Dermis microvascular lymphatic vessel endothelial cell (primary cell): Measurements from ENCODE around the gene RRM1. TPM values are rescaled to one million over a fixed set of nuclear protein-coding genes. Genes with fewer than 3 reads are reported as not detected.
"Not testable (repeated sequence)": the region's sequence is repeated elsewhere in the genome, so short reads cannot be mapped to it uniquely, and the experiment has no call there.

ENCODE experiments used
- DNase-seq, 2 donors: peaks; one replicate each; pipeline versions ENCODE4 v3.0.0 to v3.0.0-alpha.2; 2010; ENCODE audit warnings: low read depth in 2 of 2
- total RNA-seq: library from RNA; depleted of rRNA; stranded (reverse); fragments of >200 nt; gene quantifications from 2 replicates; pipeline ENCODE4 v1.2.1, GENCODE V29; 2014

RRM1 gene
- total RNA-seq, 1 donor from 2014 or later, result 99.6 TPM

DNA sequence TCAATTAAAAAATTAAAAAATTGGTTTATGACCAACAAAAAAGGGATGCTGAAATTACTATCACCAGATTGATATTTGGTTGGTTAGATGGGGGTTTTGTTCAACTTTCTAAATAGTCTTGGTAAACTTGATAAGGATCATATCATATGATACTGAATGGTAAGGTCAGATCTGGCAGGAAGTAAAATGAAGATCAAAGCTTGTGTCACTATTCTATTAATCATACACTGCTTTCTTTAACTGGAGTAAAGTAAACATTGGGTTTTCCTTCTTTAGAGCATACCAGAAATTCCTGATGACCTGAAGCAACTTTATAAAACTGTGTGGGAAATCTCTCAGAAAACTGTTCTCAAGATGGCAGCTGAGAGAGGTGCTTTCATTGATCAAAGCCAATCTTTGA lies 40.2 kb downstream of the RRM1 start:
- peak in 1 of 2 donors; percentile 77 for DNase-seq

GRCh38 chr11:4138497-4138896 lies 43.9 kb downstream of the RRM1 start:
- no peak for DNase-seq

DNA sequence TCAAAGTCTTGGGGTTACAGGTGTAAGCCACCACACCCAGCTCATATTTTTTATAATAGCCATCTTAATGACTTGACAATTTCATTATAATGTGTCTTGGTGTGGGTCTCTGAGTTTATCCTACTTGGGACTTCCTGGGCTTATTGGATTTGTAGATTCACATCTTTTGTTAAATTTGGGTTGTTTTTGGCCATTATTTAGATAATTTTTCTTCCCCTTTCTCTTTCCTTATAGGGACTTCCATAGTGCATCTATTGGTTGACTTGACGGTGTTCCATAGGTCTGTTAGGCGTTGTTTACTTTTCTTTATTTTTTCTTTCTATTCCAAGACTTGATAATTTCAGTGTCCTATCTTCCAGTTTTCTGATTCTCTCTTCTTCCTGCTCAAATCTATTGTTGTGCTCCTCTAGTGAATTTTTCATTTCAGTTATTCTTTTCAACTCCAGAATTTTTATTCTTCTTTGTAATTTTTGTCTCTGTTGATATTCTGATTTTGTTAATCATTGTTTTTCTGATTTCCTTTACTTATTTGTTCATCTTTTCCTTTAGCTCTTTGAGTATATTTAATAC lies 45.6 kb downstream of the RRM1 start:
- no peak for DNase-seq

GRCh38 chr11:4146070-4146771 lies 51.6 kb downstream of the RRM1 start:
- DNase-seq, result no peak

DNA sequence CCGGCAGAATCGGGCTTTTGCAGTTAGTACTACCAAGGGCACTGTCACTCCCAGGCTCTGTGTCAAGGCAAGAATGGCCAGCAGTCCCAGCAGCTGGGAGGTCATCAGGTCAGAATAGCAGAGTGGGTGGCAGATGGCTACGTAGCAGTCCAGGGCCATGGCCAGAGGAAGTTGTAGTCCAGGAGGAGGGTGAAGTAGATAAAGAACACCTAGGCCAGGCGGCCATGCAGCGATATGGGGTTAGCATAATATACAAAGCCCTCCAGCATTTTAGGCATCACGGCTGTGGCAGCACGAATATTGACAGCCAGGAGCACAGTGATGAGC lies 52.1 kb downstream of the RRM1 start:
- DNase-seq, result no peak

- DNase-seq, result no peak
Observed at GRCh38 chr11:4154503-4154902, 59.9 kb downstream of the RRM1 start.

DNA sequence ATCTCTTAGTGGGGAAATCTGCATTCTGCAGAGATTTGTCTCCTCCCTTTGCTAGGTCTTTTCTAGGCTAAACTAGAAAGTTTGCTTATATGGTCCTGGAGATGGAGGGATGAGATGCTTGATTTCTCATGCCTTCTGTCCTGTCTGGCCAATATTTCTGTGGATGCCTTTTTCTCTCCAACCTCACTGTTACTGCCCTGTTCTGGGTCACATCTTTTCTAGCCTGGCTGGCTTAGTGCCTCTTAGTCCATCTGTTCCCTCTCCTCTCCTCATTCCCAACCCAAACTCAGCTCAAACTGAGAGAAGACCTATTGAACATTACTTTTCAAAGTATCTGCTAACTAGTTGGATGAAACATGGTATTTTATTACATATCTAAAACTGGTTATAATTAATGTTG lies 62.0 kb downstream of the RRM1 start:
- no peak for DNase-seq

DNA sequence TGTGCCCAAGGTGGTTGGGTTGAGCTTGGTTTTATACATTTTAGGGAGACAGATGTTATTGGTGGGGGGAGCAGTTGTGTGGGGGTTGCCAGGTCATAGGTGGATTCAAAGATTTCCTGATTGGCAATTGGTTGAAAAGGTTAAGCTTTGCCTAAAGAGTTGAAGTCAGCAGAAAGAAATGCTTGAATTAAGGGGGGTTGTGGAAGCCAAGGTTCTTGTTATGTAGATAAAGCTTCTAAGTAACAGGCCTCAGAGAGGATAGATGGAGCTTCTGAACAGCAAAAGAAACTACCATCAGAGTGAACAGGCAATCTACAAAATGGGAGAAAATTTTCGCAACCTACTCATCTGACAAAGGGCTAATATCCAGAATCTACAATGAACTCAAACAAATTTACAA lies 64.2 kb downstream of the RRM1 start:
- not testable (repeated sequence) for DNase-seq

- no peak for DNase-seq
Observed at GRCh38 chr11:4161305-4161704, 66.7 kb downstream of the RRM1 start.

DNA sequence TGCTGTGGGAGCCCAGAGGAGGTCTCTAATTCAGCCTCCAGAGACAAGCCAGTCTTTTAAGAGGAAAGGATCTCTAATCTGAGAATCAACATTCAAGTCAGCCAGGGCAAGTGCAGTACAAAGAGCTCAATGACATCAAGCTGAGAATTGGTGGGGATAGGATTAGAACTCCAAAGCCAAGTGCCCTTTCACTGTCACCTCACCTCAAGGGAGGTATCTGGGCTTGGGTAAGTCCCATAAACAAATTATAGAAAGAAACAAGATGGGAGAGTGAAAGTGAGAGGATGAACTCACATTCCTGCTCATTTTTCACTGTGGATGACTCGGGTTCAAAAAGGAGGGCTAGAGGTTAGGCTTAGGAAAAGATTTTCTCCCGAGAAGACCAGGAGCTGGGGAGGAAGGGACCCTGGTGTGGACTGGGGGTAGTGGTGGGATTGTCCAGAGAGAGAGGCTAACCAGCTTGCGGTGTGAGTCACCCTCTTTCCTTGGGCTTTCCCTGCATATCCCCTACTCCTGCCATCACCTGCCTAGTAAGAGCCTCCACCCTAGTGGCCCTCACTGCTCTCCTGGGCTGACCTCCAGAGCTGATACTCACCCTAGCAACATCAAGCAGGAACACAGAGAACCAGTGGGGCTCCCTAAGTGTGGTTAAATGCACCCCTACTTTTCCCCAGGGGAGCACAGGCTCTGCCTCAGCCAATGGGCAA lies 70.4 kb downstream of the RRM1 start:
- no peak for DNase-seq

DNA sequence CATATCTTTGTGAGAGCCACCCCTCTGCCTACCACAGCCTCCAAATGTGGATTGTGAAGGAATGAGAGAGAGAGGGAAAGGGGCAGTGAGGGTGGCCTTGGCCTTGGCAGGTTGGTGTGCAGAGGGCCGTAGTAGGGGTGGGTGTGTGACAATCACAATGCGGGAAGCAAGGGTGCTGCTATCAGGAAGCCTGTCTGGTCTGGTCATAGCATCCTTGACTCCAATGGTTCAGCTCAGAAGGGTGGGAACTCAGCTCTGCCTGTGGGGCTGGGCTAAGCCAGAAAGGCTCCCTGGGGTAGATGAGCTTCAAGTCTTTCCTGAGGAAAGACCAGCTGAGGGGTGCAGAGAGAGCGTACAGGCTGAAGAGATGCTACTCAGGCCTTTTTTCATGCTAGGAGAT lies 72.7 kb downstream of the RRM1 start:
- no peak for DNase-seq

DNA sequence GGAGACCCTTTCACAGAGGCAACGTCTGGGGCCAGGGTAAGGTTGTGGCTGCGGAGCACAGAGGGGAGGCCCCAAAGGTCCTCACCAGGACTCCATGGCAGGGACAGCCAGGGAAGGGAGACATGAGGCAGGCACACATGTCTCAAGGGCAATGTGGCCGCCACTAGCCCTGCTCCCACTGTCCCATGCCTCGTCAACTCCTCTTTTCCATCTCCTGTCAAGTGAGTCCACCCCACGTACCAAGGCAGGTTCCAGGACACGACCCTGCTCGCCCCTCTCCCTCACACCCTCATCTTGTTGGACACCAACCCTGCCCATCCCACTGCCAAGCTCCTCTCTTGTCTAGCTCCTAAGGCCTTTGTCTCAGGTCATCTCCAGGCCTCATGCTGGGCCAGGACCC lies 73.2 kb downstream of the RRM1 start:
- DNase-seq, result no peak

GRCh38 chr11:4175620-4176350 lies 81.2 kb downstream of the RRM1 start:
- not testable (repeated sequence) for DNase-seq

DNA sequence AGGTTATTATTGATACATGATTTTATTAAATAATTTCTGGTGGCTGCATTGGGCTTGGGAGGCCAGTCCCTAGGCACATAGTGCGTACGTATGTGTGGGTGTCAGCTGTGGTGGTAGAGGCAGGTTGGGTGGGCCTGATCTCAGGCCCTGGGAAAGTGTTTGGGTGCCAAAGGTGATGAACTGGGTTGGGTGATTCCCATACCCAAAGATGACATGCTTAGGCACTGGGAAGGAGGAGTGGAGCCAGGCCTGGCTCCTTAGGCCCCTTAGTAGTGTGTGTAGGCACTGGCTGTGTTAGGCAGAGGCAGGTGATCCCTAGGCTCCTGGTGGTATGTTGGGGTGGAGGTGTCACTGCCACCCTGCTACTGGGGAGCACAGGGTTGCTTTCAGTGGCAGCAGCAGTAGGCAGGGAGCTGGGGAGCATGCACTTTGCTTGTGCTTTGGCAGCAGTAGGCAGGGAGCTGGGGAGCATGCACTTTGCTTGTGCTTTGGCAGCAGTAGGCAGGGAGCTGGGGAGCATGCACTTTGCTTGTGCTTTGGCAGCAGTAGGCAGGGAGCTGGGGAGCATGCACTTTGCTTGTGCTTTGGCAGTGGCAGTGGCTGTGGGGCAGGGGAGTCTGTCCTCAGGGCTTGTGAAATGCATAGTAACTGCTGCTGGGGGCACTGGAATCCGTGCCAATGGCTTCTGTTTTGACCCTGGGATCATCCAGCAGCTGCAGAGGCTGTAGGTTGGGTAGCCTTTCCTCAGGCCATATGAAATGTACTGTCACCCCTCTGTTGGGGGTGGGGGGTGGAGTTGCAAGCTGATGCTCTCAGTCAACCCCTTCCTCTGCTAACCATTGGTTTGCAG lies 84.4 kb downstream of the RRM1 start:
- no peak for DNase-seq

- no peak for DNase-seq
Observed at GRCh38 chr11:4180441-4181183, 86.0 kb downstream of the RRM1 start.

DNA sequence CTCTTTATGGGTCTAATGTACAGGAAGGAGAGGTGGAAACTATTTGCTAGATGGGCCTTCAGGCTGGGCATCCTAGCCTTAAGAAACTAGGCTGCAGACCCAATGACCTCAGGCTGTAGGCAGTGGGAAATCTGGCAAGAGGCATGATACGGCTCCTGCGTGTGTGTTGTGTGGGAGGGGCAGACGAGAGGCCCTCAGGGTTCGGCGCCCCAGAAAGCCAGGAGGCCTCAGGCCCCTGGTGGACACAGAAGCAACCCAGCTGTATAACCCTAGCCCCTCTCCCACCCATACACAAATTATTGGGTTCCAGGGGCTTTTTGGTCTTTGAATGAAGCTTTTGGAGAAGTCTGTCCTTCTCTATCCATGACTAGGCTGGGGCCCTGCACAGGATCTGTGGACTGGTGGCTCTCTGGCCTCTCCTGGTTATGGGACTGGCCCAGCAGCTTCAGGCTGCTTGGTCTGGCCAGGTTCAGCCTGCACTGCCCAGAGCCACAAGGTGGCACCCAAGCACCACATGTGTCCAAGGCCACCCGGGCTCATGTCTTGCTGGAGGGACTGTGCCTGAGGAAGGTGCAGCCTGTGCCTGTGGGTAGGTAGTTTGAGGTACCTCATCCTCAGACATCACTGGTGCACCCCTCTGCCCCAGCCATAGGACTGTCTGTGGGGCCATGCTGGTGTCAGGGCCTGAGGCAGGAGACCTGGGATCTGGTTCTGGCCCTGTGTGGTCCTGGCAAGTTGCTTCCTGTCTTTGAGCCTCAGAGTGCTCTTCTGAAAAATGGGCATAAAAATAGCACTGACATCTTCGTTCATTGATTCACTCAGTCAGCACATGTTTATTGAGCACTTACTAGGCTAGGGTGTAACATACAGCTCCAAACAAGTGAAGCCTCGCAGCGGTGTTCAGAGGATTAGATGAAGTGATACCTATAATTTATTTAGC lies 87.5 kb downstream of the RRM1 start:
- DNase-seq, result peak; percentile 28 to 67

DNA sequence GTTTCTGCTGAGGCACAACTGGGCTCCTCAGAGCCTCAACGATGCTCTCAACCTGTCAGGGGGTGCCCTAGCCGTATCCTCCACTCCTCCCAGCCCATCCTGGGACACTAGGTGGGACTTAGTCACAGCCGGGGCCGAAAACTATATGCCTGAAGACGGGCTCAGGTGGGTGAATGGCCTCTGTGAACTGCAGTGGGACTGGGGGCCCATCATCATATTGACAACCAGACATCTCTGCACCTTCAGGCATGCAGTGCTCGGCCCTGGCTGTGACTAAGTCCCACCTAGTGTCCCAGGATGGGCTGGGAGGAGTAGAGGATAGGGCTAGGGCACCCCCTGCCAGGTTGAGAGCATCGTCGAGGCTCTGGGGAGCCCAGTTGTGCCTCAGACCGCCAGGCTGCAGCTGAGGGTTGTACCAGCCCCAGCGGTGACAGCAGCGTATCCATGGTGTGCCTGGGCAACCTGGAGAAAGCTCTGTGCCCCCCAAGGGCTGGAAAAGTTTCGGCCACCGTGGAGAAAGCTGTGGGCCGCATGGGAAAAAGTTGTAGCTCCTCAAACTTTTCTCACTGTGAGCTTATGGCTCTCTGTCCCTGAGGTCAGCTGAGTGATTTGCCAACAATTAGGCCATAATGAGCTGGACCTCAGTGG lies 88.9 kb downstream of the RRM1 start:
- DNase-seq, result no peak

DNA sequence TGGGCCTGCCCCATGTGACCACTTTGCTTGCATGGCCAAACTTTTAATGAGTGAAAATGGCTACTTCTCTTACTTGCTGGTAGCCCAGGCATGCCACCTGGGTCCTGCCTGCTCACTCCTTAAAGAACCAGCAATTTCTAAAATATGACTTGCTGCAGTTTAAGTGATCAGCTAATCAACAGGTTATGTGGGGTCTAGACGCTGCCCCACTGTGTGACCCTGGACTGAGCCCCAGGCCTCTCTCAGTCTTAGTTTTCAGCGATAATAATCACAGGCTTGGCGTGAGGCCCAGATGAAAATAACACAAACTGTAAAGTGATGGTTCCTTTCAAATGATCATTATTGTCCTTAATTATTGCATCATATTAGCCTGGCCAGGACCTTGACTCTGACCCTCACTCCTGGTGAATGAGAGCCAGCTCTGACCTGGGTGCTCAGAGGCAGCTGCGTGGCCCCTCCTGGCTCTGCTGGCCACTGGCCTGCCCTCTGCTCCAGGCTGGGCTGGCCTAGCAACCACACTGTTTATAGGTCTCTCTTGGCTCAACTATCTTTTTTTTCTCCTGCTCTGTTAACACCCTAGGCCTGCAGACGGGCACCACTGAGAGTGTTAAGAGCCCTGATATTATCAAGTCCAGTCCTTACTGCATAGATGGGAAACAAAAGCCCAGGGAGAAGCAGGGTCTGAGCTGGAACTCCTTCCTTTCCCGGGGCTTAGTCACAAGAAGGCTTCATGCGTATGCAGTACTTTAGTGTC lies 89.7 kb downstream of the RRM1 start:
- no peak for DNase-seq
